Keratinocyte (primary cell): ENCODE data around the gene TXNRD2. TPM values are rescaled to one million over a fixed set of nuclear protein-coding genes. Genes with fewer than 3 reads are reported as not detected.

Experiments used
- DNase-seq: peaks from one replicate; pipeline ENCODE4 v3.0.0-alpha.2; 2011; ENCODE audit warnings: low read depth, missing footprints, low spot score
- FAIRE-seq: peaks from 2 replicates; lab custom pipeline; 2011; peaks lifted over from hg19 to GRCh38; lab: Jason Lieb, UNC
- H2AFZ ChIP-seq: 2 replicates; pipeline ENCODE4 v1.6.0; 2012; ENCODE audit warnings: low read length, control low read depth, inconsistent platforms; ENCODE audit not compliant: control insufficient read depth
- H3K27ac ChIP-seq: 2 replicates; pipeline ENCODE4 v1.5.1; 2011; ENCODE audit warnings: low read length; ENCODE audit not compliant: control insufficient read depth, insufficient read depth
- H3K27me3 ChIP-seq: 3 replicates; pipeline ENCODE4 v1.6.0; 2011; ENCODE audit warnings: low read length; ENCODE audit not compliant: control insufficient read depth, insufficient read depth; ENCODE audit errors: extremely low read depth
- H3K36me3 ChIP-seq, 2 experiments: 2 replicates in 1 of 2; 3 replicates in 1 of 2; pipeline ENCODE4 v1.5.1; 2011; ENCODE audit warnings: low read length in 2 of 2, mild to moderate bottlenecking in 1 of 2; ENCODE audit not compliant: control insufficient read depth in 2 of 2, insufficient read depth in 2 of 2; ENCODE audit errors: extremely low read depth in 1 of 2
- H3K4me1 ChIP-seq: 3 replicates; pipeline ENCODE4 v1.5.1; 2011; ENCODE audit warnings: low read length; ENCODE audit not compliant: control insufficient read depth, insufficient read depth; ENCODE audit errors: extremely low read depth
- H3K4me2 ChIP-seq: 3 replicates; pipeline ENCODE4 v1.6.0; 2011; ENCODE audit warnings: low read depth, low read length; ENCODE audit not compliant: control insufficient read depth, insufficient read depth; ENCODE audit errors: extremely low read depth
- H3K4me3 ChIP-seq, 3 experiments: fragments of 200-600 bp in 1 of 3; sonication (generic) in 1 of 3; 2 replicates in 2 of 3; 3 replicates in 1 of 3; pipeline ENCODE4 v1.5.1; 2011 to 2016; ENCODE audit warnings: low read length in 3 of 3, mild to moderate bottlenecking in 3 of 3, control low read depth in 2 of 3, inconsistent platforms in 1 of 3, low read depth in 1 of 3, mixed read lengths in 1 of 3, mixed run types in 1 of 3, moderate library complexity in 1 of 3; ENCODE audit not compliant: control insufficient read depth in 2 of 3, insufficient read depth in 2 of 3; ENCODE audit errors: extremely low read depth in 1 of 3
- H3K79me2 ChIP-seq: 2 replicates; pipeline ENCODE4 v1.6.0; 2012; ENCODE audit warnings: low read length; ENCODE audit not compliant: control insufficient read depth, insufficient read depth
- H3K9ac ChIP-seq: 3 replicates; pipeline ENCODE4 v1.6.0; 2011; ENCODE audit warnings: low read length; ENCODE audit not compliant: control insufficient read depth, insufficient read depth; ENCODE audit errors: extremely low read depth
- H3K9me1 ChIP-seq: 3 replicates; pipeline ENCODE4 v1.6.0; 2011; ENCODE audit warnings: low read length; ENCODE audit not compliant: control insufficient read depth, insufficient read depth; ENCODE audit errors: extremely low read depth
- H3K9me3 ChIP-seq: 2 replicates; pipeline ENCODE4 v1.5.1; 2012; ENCODE audit warnings: low read depth, low read length; ENCODE audit not compliant: control insufficient read depth
- H4K20me1 ChIP-seq: 3 replicates; pipeline ENCODE4 v1.6.0; 2011; ENCODE audit warnings: low read length; ENCODE audit not compliant: control insufficient read depth, insufficient read depth; ENCODE audit errors: extremely low read depth
- CTCF ChIP-seq, 3 experiments: IDR thresholded peaks in 1 of 3; conservative IDR thresholded peaks in 1 of 3; optimal IDR thresholded peaks in 1 of 3; 2 replicates in 2 of 3; 3 replicates in 1 of 3; pipeline versions ENCODE3 to v1.5.1; 2011; ENCODE audit warnings: low read length in 3 of 3, mild to moderate bottlenecking in 3 of 3, moderate library complexity in 2 of 3, control low read depth in 1 of 3, inconsistent platforms in 1 of 3; ENCODE audit not compliant: insufficient read depth in 2 of 3; ENCODE audit errors: extremely low read depth in 1 of 3
- EZH2 ChIP-seq: IDR thresholded peaks from one replicate; pipeline ENCODE4 v1.6.1; 2012; ENCODE audit warnings: inconsistent platforms, mild to moderate bottlenecking, low read length, moderate library complexity
- dilution Hi-C: fragments of 300-500 bp; cut with MboI; formaldehyde crosslinking; loops from one replicate; pipeline ENCODE4 v1.7.0; 2020; ENCODE audit warnings: low sequenced_read_pairs; ENCODE audit not compliant: extremely low pct_ligation_motif_present
- polyA plus RNA-seq, 5 experiments: library from polyadenylated mRNA; depleted of rRNA in 3 of 5; stranded (reverse) in 3 of 5; stranded (forward) in 1 of 5; unstranded in 1 of 5; fragments of >200 nt; gene quantifications; 1 replicate in 1 of 5; 2 replicates in 3 of 5; 3 replicates in 1 of 5; pipeline versions ENCODE4 v1.2.1 to v1.2.3, GENCODE V29; 2011 to 2012; ENCODE audit warnings: missing spikeins in 2 of 5, low read depth in 1 of 5, low replicate concordance in 1 of 5

The TXNRD2 gene
- polyA plus RNA-seq, 1 donor (not counting 4 experiments of a cell fraction or from before 2014, with no cell fraction given), result 16.0 TPM

GRCh38 chr22:19916941-19917340 lies 24.7 kb downstream of the TXNRD2 start:
- no peaks in the 10 kb centered on the region for H3K9me1 ChIP-seq

GRCh38 chr22:19916006-19916405 lies 25.6 kb downstream of the TXNRD2 start:
- H3K79me2 ChIP-seq, result no peaks in the 10 kb centered on the region
- no peaks in the 10 kb centered on the region for H3K9me1 ChIP-seq
- no peak for FAIRE-seq
- no peak overlapping the region for H3K9ac ChIP-seq
- no peaks in the 10 kb centered on the region for H3K9me3 ChIP-seq
- peaks cover 13 to 19% of the 10 kb centered on the region in 2 experiments for H3K36me3 ChIP-seq
- H4K20me1 ChIP-seq, result no peaks in the 10 kb centered on the region
- DNase-seq, result no peak
- TF ChIP-seq CTCF (optimal IDR thresholded peaks at IDR 0.05 in 1 of 3, IDR thresholded peaks at IDR 0.05 in 1 of 3, conservative IDR thresholded peaks at IDR 0.05 in 1 of 3; ENCODE audit: extremely low read depth in 1 of 3, insufficient read depth in 2 of 3, low read length in 3 of 3) (no peak), EZH2 (no peak)
- no peak overlapping the region for H3K4me2 ChIP-seq
- no peak overlapping the region for H2AFZ ChIP-seq
- dilution Hi-C loops, result no loop called here
- no peaks in the 10 kb centered on the region for H3K27me3 ChIP-seq
- no peak overlapping the region for H3K27ac ChIP-seq
- no peaks in the 10 kb centered on the region for H3K4me1 ChIP-seq
- H3K4me3 ChIP-seq, result no peak overlapping the region

More at GRCh38 chr22:19916941-19917340, 24.7 kb downstream of the TXNRD2 start:
- dilution Hi-C loops, result no loop called here
- no peak overlapping the region for H3K27ac ChIP-seq
- TF ChIP-seq CTCF (optimal IDR thresholded peaks at IDR 0.05 in 1 of 3, IDR thresholded peaks at IDR 0.05 in 1 of 3, conservative IDR thresholded peaks at IDR 0.05 in 1 of 3; ENCODE audit: extremely low read depth in 1 of 3, insufficient read depth in 2 of 3, low read length in 3 of 3) (no peak), EZH2 (no peak)
- H2AFZ ChIP-seq, result no peak overlapping the region
- no peaks in the 10 kb centered on the region for H4K20me1 ChIP-seq
- no peaks in the 10 kb centered on the region for H3K79me2 ChIP-seq
- H3K4me3 ChIP-seq, result no peak overlapping the region
- FAIRE-seq (no peak), DNase-seq (no peak)
- no peaks in the 10 kb centered on the region for H3K27me3 ChIP-seq
- peaks cover 13 to 19% of the 10 kb centered on the region in 2 experiments for H3K36me3 ChIP-seq
- no peaks in the 10 kb centered on the region for H3K4me1 ChIP-seq
- H3K9ac ChIP-seq, result no peak overlapping the region
- no peak overlapping the region for H3K4me2 ChIP-seq
- no peaks in the 10 kb centered on the region for H3K9me3 ChIP-seq
